GM12875 (cell line): ENCODE data around the gene MCTP2.
A peak's percentile ranks its signal among the peaks of the same experiment; 100 is the strongest.

Experiments used
- H3K4me3 ChIP-seq: one replicate; pipeline ENCODE4 v1.5.1; 2011; ENCODE audit warnings: low read depth, low read length, control low read depth
- CTCF ChIP-seq: IDR thresholded peaks from 2 replicates; pipeline ENCODE4 v1.5.1; 2011; ENCODE audit warnings: low read depth, mild to moderate bottlenecking, control low read depth, inconsistent platforms, low read length, moderate library complexity, borderline replicate concordance; ENCODE audit not compliant: insufficient read depth

MCTP2 gene

GRCh38 chr15:94228611-94229010 is 2.8 kb upstream of the MCTP2 start:
- TF ChIP-seq CTCF = no peak
- H3K4me3 ChIP-seq = no peak overlapping the region

GRCh38 chr15:94229591-94230369 is 1.6 kb upstream of the MCTP2 start:
- no peak overlapping the region for H3K4me3 ChIP-seq
- TF ChIP-seq CTCF = no peak

- no peak for TF ChIP-seq CTCF
- H3K4me3 ChIP-seq = peak overlapping the region; percentile 54
Measured at GRCh38 chr15:94230431-94230882, 904 bp upstream of the MCTP2 start.

- TF ChIP-seq CTCF = no peak
- H3K4me3 ChIP-seq = peak overlapping the region; percentile 54
Measured at GRCh38 chr15:94231723-94232468, 535 bp downstream of the MCTP2 start.

GRCh38 chr15:94233441-94233840 is 2.1 kb downstream of the MCTP2 start:
- no peak overlapping the region for H3K4me3 ChIP-seq
- no peak for TF ChIP-seq CTCF

GRCh38 chr15:94234300-94234699 is 2.9 kb downstream of the MCTP2 start:
- no peak overlapping the region for H3K4me3 ChIP-seq
- TF ChIP-seq CTCF = no peak

- no peak for TF ChIP-seq CTCF
Measured at GRCh38 chr15:94235041-94235440, 3.7 kb downstream of the MCTP2 start.

More at GRCh38 chr15:94235041-94235440, 3.7 kb downstream of the MCTP2 start:
- no peak overlapping the region for H3K4me3 ChIP-seq
